GM12878 (cell line): ENCODE measurements around the gene KRT37. TPM values are rescaled to one million over a fixed set of nuclear protein-coding genes. Genes with fewer than 3 reads are reported as not detected.

Experiments
- ATAC-seq: fragments of 200-7000 bp; cut with Tn5 transposase; 3 replicates; pipeline ENCODE4 v1.9.1; 2020; ENCODE audit warnings: mild to moderate bottlenecking, moderate library complexity
- BruUV-seq: library from RNA; stranded (reverse); fragments of 400-500 nt; replicated peaks from 2 replicates; lab custom pipeline; 2021; lab: Mats Ljungman, UMichigan
- CTCF ChIA-PET: fragments of 300-600 bp; sonication (Branson Sonifier 250); formaldehyde crosslinking; extraction: SDS; loops from one replicate; lab custom pipeline; 2021; ENCODE audit warnings: inconsistent platforms; lab: Yijun Ruan, JAX
- POLR2A ChIA-PET: fragments of 350-600 bp; formaldehyde crosslinking; extraction: SDS; loops from one replicate; lab custom pipeline; 2021; ENCODE audit warnings: inconsistent platforms; lab: Charles Lee
- RAD21 ChIA-PET: fragments of 300-600 bp; sonication (Branson Sonifier 250); formaldehyde crosslinking; loops from one replicate; lab custom pipeline; 2023; ENCODE audit warnings: antibody characterized with exemption; ENCODE audit not compliant: unreplicated experiment; lab: Charles Lee
- SMC1A ChIA-PET: fragments of 300-600 bp; sonication (Branson Sonifier 250); formaldehyde crosslinking; loops from one replicate; lab custom pipeline; 2023; ENCODE audit not compliant: unreplicated experiment, uncharacterized antibody; lab: Charles Lee
- DNase-seq: peaks from one replicate; pipeline ENCODE4 v3.0.0-alpha.2; 2011; ENCODE audit warnings: low read depth, low spot score
- FAIRE-seq: peaks from 3 replicates; lab custom pipeline; 2011; peaks lifted over from hg19 to GRCh38; lab: Jason Lieb, UNC
- H2AFZ ChIP-seq: 2 replicates; pipeline ENCODE4 v1.6.0; 2011; ENCODE audit warnings: low read depth, low read length, control low read depth; ENCODE audit not compliant: control insufficient read depth
- H3K27ac ChIP-seq: 2 replicates; pipeline ENCODE4 v1.5.1; 2011; ENCODE audit warnings: control low read depth; ENCODE audit not compliant: control insufficient read depth, insufficient read depth
- H3K27me3 ChIP-seq, 2 experiments: replicated peaks in 1 of 2; 2 replicates each; pipeline versions ENCODE4 v1.6.0 to v1.6.1; 2011; ENCODE audit warnings: low read length in 1 of 2; ENCODE audit not compliant: control insufficient read depth in 2 of 2, insufficient read depth in 2 of 2
- H3K36me3 ChIP-seq, 2 experiments: 2 replicates each; pipeline ENCODE4 v1.5.1; 2011; ENCODE audit warnings: low read length in 1 of 2; ENCODE audit not compliant: control insufficient read depth in 2 of 2, insufficient read depth in 2 of 2
- H3K4me1 ChIP-seq: 2 replicates; pipeline ENCODE4 v1.6.1; 2011; ENCODE audit warnings: mild to moderate bottlenecking, low read length, moderate library complexity, mixed read lengths; ENCODE audit not compliant: control insufficient read depth, insufficient read depth
- H3K4me2 ChIP-seq: 2 replicates; pipeline ENCODE4 v1.6.0; 2011; ENCODE audit warnings: control low read depth; ENCODE audit not compliant: control insufficient read depth, insufficient read depth
- H3K4me3 ChIP-seq: fragments of 200-600 bp; sonication (generic); 2 replicates; pipeline ENCODE4 v1.5.1; 2016
- H3K79me2 ChIP-seq: 2 replicates; pipeline ENCODE4 v1.6.0; 2011; ENCODE audit warnings: low read length; ENCODE audit not compliant: control insufficient read depth, insufficient read depth
- H3K9ac ChIP-seq: 2 replicates; pipeline ENCODE4 v1.8.0; 2011; ENCODE audit warnings: low read length, control low read depth, mixed read lengths; ENCODE audit not compliant: control insufficient read depth, insufficient read depth
- H3K9me3 ChIP-seq: replicated peaks from 3 replicates; pipeline ENCODE4 v1.5.1; 2011; ENCODE audit warnings: mild to moderate bottlenecking, low read length; ENCODE audit not compliant: control insufficient read depth, insufficient read depth
- H4K20me1 ChIP-seq: 2 replicates; pipeline ENCODE4 v1.6.0; 2011; ENCODE audit not compliant: control insufficient read depth, insufficient read depth
- BMI1 ChIP-seq: fragments of 450-650 bp; IDR thresholded peaks from 2 replicates; pipeline ENCODE4 v1.6.1; 2016; ENCODE audit warnings: mild to moderate bottlenecking, moderate library complexity, borderline replicate concordance
- EZH2 ChIP-seq: IDR thresholded peaks from 2 replicates; pipeline ENCODE4 v1.6.1; 2012; ENCODE audit warnings: low read depth, mild to moderate bottlenecking, control low read depth, inconsistent platforms, low read length, borderline replicate concordance; ENCODE audit not compliant: control insufficient read depth
- SUPT20H ChIP-seq: IDR thresholded peaks from 2 replicates; pipeline ENCODE4 v1.6.1; 2011; ENCODE audit warnings: low read depth, mild to moderate bottlenecking, low read length, moderate library complexity, borderline replicate concordance; ENCODE audit not compliant: control insufficient read depth
- WGBS: methylation state at CpG from one replicate; pipeline ENCODE4 v1.1.6; 2016; ENCODE audit warnings: low lambda C conversion rate; ENCODE audit not compliant: insufficient replicate concordance, insufficient coverage; ENCODE audit errors: missing lambda C conversion rate; 5-methylcytosine and 5-hydroxymethylcytosine counted together
- in situ Hi-C: fragments of 300-500 bp; cut with MboI; formaldehyde crosslinking; loops from 9 replicates; pipeline ENCODE4 v1.14.3; 2018; ENCODE audit warnings: mixed read lengths
- intact Hi-C: fragments of 100-400 bp; cut with micrococcal nuclease; formaldehyde crosslinking; loops from one replicate; pipeline ENCODE4 v1.14.2; 2022; ENCODE audit not compliant: unreplicated experiment
- polyA plus RNA-seq, 11 experiments: library from polyadenylated mRNA; depleted of rRNA in 4 of 11; unstranded in 6 of 11; stranded (reverse) in 5 of 11; fragments of >200 nt; fragmentation: Nextera tagmentation in 4 of 11; fragmentation: Illumina TruSeq in 1 of 11; extraction: Ambion mirVana in 4 of 11; extraction: Trizol in 1 of 11; gene quantifications; 1 replicate in 1 of 11; 2 replicates in 10 of 11; pipeline versions ENCODE4 v1.2.1 to v1.2.3, GENCODE V29; 2011 to 2016; ENCODE audit warnings: inconsistent platforms in 2 of 11, missing spikeins in 2 of 11, low read depth in 1 of 11
- total RNA-seq, 4 experiments: library from RNA; depleted of rRNA in 3 of 4; stranded (reverse); fragments of >200 nt in 3 of 4; fragmentation: Illumina TruSeq in 1 of 4; extraction: Trizol in 1 of 4; gene quantifications; 2 replicates each; pipeline versions ENCODE4 v1.2.1 to v1.2.3, GENCODE V29; 2013 to 2021

Gene KRT37
- total and polyA plus RNA-seq, 10 of the 15 experiments (the other 5 are each of a cell fraction or from before 2014, with no cell fraction given): not detected

DNA sequence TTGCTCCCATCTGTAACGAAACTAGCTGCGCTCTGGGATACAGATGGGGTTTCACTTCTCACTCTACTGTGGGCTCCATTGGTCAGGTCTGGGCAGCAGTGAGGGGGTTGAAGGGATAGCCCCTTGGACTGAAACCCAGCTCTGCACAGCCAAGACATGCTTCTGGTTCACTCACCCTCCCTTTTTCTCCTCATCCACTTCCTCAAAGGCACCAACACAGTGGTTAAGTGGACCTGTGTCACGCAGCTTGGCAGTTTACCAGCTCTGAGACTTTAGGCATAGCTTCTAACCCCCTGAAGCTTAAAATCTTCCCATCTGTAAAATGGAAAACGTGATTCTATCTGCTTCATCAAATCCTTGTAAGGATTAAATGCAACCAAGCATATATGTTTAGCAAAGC, 27.9 kb upstream of the KRT37 start:
- H3K27ac ChIP-seq: no peak overlapping the region
- DNase-seq (no peak), FAIRE-seq (no peak)
- H3K9ac ChIP-seq: no peak overlapping the region
- no TSS peak for BruUV-seq
- SMC1A ChIA-PET: interaction anchor here (0.5 kb wide), 1 partner anchor 9 kb away, joined by 3 read pairs; no protein-coding TSS in a partner anchor
- in situ Hi-C loops: no loop called here
- TF ChIP-seq EZH2: no peak
- TF ChIP-seq, all 136 proteins: peak for 0
- ATAC-seq: no peak
- intact Hi-C loops: no loop called here
- Histone ChIP-seq H3K4me1 (no peaks in the 10 kb centered on the region), H2AFZ (no peak overlapping the region), H3K36me3 (no peaks in the 10 kb centered on the region), H3K4me3 (no peak overlapping the region), H4K20me1 (no peaks in the 10 kb centered on the region; the same call in 1 of the 2 replicates), H3K79me2 (no peaks in the 10 kb centered on the region), H3K9me3 (no peaks in the 10 kb centered on the region), H3K4me2 (no peak overlapping the region), H3K27me3 (peaks cover 0 to 1% of the 10 kb centered on the region in 2 experiments; a peak in 1 of 4 replicates)
- POLR2A ChIA-PET: no interaction called here
- RAD21 ChIA-PET: no interaction called here
- WGBS: 21% methylated on average over 4 of the region's 4 CpGs
- CTCF ChIA-PET: interaction anchor here (1.3 to 2.1 kb wide), 2 partner anchors 10 to 96 kb away, joined by 3 to 5 read pairs; no protein-coding TSS in a partner anchor

DNA sequence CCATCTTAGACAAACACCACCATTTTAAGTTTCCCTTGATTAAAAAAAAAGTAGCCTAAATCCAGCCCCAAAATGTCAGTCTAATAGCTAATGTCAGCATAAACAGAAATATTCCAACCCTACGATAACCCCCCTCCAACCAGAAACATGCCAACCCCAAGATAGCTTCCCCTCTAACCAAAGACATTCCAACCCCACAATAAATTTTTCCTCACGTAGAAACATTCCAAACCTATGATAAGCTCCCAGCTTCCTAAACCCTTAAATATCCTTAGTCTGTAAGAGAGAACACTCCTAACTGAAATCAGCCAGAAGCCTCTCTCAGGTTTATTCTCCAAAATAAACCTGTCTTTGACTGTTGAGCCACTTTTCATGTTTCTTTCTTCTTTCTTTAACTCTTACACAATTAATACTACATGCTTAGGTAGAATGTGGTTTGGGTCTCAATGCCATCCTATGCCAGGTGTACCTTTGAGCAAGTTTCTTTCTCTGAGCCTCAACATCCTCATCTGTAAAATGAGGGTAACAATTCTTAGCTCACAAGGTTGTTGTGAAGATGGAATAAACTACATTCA, 26.9 kb upstream of the KRT37 start:
- H3K9ac ChIP-seq: no peak overlapping the region
- H3K4me3 ChIP-seq: no peak overlapping the region
- no peaks in the 10 kb centered on the region for H3K79me2 ChIP-seq
- H3K4me1 ChIP-seq: no peaks in the 10 kb centered on the region
- no peak for ATAC-seq
- DNase-seq: no peak
- no peaks in the 10 kb centered on the region for H4K20me1 ChIP-seq
- no peak for FAIRE-seq
- H3K4me2 ChIP-seq: no peak overlapping the region
- in situ Hi-C loops: no loop called here
- ChIA-PET RAD21 (no interaction called here), CTCF (interaction anchor here (0.7 to 1.3 kb wide), 2 partner anchors 11 to 267 kb away, joined by 3 read pairs; no protein-coding TSS in a partner anchor), POLR2A (no interaction called here), SMC1A (no interaction called here)
- H3K27ac ChIP-seq: no peak overlapping the region
- H2AFZ ChIP-seq: no peak overlapping the region
- intact Hi-C loops: no loop called here
- H3K27me3 ChIP-seq: peaks cover 0 to 1% of the 10 kb centered on the region in 2 experiments; a peak in 1 of 4 replicates
- BruUV-seq: no TSS peak
- 0% methylated on average over 2 of the region's 2 CpGs for WGBS
- TF ChIP-seq SUPT20H: no peak
- no peak for TF ChIP-seq BMI1
- H3K36me3 ChIP-seq: no peaks in the 10 kb centered on the region
- no peaks in the 10 kb centered on the region for H3K9me3 ChIP-seq
